ENCODE data around the gene TBX18.

DNA sequence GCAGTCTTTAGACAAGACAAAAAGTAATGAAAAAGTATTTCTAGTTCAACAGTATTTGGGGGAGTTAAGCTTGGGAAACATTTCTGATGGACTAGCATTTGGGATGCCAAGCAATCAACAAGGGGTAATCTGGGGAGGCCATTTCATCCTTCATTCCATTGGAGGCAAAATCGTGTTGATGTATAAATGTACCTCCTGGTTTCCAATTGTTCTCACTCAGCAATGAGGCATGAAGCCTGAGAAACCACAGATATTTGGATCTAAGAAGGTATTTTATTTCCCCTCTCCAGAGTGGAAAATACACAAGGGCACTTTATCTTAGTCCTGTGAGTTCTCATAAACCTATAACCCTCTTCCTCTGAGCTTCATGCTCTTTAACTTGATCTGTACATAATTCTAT lies 68.2 kb downstream of the TBX18 start:
- TF ChIP-seq, protein P1, sequence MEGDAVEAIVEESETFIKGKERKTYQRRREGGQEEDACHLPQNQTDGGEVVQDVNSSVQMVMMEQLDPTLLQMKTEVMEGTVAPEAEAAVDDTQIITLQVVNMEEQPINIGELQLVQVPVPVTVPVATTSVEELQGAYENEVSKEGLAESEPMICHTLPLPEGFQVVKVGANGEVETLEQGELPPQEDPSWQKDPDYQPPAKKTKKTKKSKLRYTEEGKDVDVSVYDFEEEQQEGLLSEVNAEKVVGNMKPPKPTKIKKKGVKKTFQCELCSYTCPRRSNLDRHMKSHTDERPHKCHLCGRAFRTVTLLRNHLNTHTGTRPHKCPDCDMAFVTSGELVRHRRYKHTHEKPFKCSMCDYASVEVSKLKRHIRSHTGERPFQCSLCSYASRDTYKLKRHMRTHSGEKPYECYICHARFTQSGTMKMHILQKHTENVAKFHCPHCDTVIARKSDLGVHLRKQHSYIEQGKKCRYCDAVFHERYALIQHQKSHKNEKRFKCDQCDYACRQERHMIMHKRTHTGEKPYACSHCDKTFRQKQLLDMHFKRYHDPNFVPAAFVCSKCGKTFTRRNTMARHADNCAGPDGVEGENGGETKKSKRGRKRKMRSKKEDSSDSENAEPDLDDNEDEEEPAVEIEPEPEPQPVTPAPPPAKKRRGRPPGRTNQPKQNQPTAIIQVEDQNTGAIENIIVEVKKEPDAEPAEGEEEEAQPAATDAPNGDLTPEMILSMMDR (IDR thresholded peaks at IDR 0.05 in 8 of 11, conservative IDR thresholded peaks at IDR 0.05 in 3 of 11), result no peak
- TF ChIP-seq POLR2A (IDR thresholded peaks at IDR 0.05), result no peak
